K562 (cell line): Measurements from ENCODE around the gene RPUSD1. TPM values are rescaled to one million over a fixed set of nuclear protein-coding genes. Genes with fewer than 3 reads are reported as not detected.

Source experiments
- ATF1 ChIP-seq, 2 experiments: fragments of 450-650 bp in 1 of 2; IDR thresholded peaks; 2 replicates each; pipeline ENCODE4 v1.6.1; 2016; ENCODE audit warnings: missing compliant biosample characterization in 1 of 2, missing genetic modification characterization in 1 of 2
- BHLHE40 ChIP-seq: IDR thresholded peaks from 2 replicates; pipeline ENCODE4 v1.6.1; 2011; ENCODE audit warnings: low read length, improper control_type of control experiment
- E2F6 ChIP-seq, 2 experiments: IDR thresholded peaks; 2 replicates each; pipeline ENCODE4 v1.6.1; 2011; ENCODE audit warnings: borderline replicate concordance in 1 of 2, control low read depth in 1 of 2, low read depth in 1 of 2, low read length in 1 of 2, mild to moderate bottlenecking in 1 of 2, mixed read lengths in 1 of 2, moderate library complexity in 1 of 2; ENCODE audit not compliant: insufficient read depth in 1 of 2, insufficient read length in 1 of 2, poor library complexity in 1 of 2, severe bottlenecking in 1 of 2; ENCODE audit errors: extremely low read depth in 1 of 2
- HDAC6 ChIP-seq: IDR thresholded peaks from 2 replicates; pipeline ENCODE4 v1.6.1; 2012; ENCODE audit warnings: low read depth, mild to moderate bottlenecking, control low read depth, inconsistent platforms, low read length, moderate library complexity
- HLTF ChIP-seq: fragments of 450-650 bp; IDR thresholded peaks from 2 replicates; pipeline ENCODE4 v1.6.1; 2016
- HOXB6 ChIP-seq: fragments of 250-450 bp; sonication (Bioruptor Pico); IDR thresholded peaks from 2 replicates; pipeline ENCODE4 v1.5.1; 2022; ENCODE audit warnings: mild to moderate bottlenecking, borderline replicate concordance
- KLF13 ChIP-seq: fragments of 450-650 bp; IDR thresholded peaks from 2 replicates; pipeline ENCODE4 v1.6.1; 2016; ENCODE audit warnings: missing genetic modification characterization, low read depth, mild to moderate bottlenecking, missing compliant biosample characterization, moderate library complexity, borderline replicate concordance
- MBD2 ChIP-seq: sonication (generic); IDR thresholded peaks from 2 replicates; pipeline ENCODE4 v1.6.1; 2016; ENCODE audit warnings: low read depth, borderline replicate concordance
- MLLT1 ChIP-seq, 2 experiments: fragments of 450-650 bp; IDR thresholded peaks; 2 replicates each; pipeline ENCODE4 v1.6.1; 2016
- NFIC ChIP-seq: fragments of 450-650 bp; IDR thresholded peaks from 2 replicates; pipeline ENCODE4 v1.6.1; 2017; ENCODE audit warnings: mild to moderate bottlenecking, inconsistent platforms
- NFIX ChIP-seq: fragments of 250-450 bp; sonication (Bioruptor Pico); IDR thresholded peaks from 2 replicates; pipeline ENCODE4 v1.4.0; 2020; ENCODE audit warnings: low read depth, mild to moderate bottlenecking, moderate library complexity
- NFYB ChIP-seq: IDR thresholded peaks from 2 replicates; pipeline ENCODE4 v1.6.1; 2011; ENCODE audit warnings: mild to moderate bottlenecking, moderate library complexity; ENCODE audit not compliant: insufficient read length; ENCODE audit errors: extremely low read depth
- PHF21A ChIP-seq: fragments of 450-650 bp; IDR thresholded peaks from 2 replicates; pipeline ENCODE4 v1.6.1; 2017; ENCODE audit warnings: low read depth, borderline replicate concordance
- POLR2A ChIP-seq: fragments of 450-650 bp; conservative IDR thresholded peaks from 2 replicates; pipeline ENCODE4 v1.6.1; 2016
- RUNX1 ChIP-seq: sonication (generic); IDR thresholded peaks from 2 replicates; pipeline ENCODE4 v1.6.1; 2016; ENCODE audit warnings: antibody characterized with exemption, low read depth
- SMARCC2 ChIP-seq: fragments of 450-650 bp; IDR thresholded peaks from 2 replicates; pipeline ENCODE4 v1.6.1; 2017; ENCODE audit warnings: antibody characterized with exemption, moderate library complexity, mild to moderate bottlenecking, low read depth
- ZBTB26 ChIP-seq: fragments of 450-650 bp; formaldehyde crosslinking; IDR thresholded peaks from 2 replicates; pipeline ENCODE4 v1.4.0; 2022; ENCODE audit warnings: missing genetic modification characterization
- ZBTB33 ChIP-seq: sonication (generic); formaldehyde crosslinking; IDR thresholded peaks from 2 replicates; pipeline ENCODE4 v1.8.1; 2023; ENCODE audit warnings: mild to moderate bottlenecking, missing genetic modification reagents
- ZNF12 ChIP-seq: sonication (generic); formaldehyde crosslinking; IDR thresholded peaks from 2 replicates; pipeline ENCODE4 v1.4.0; 2020; ENCODE audit warnings: mild to moderate bottlenecking, missing genetic modification reagents
- ZNF174 ChIP-seq: fragments of 250-450 bp; sonication (Bioruptor Pico); IDR thresholded peaks from 2 replicates; pipeline ENCODE4 v1.4.0; 2020; ENCODE audit warnings: mild to moderate bottlenecking
- ZNF280B ChIP-seq: fragments of 250-450 bp; sonication (Bioruptor Pico); IDR thresholded peaks from 2 replicates; pipeline ENCODE4 v1.5.1; 2021; ENCODE audit warnings: mild to moderate bottlenecking
- polyA plus RNA-seq, 8 experiments: library from polyadenylated mRNA; depleted of rRNA in 4 of 8; stranded (reverse) in 5 of 8; unstranded in 3 of 8; fragments of >200 nt; fragmentation: Nextera tagmentation in 2 of 8; fragmentation: Illumina TruSeq in 1 of 8; extraction: Ambion mirVana in 2 of 8; extraction: Trizol in 1 of 8; gene quantifications; 2 replicates each; pipeline versions ENCODE4 v1.2.1 to v1.2.3, GENCODE V29; 2011 to 2014; ENCODE audit warnings: inconsistent platforms in 1 of 8, missing spikeins in 1 of 8
- total RNA-seq, 7 experiments: library from RNA; depleted of rRNA in 6 of 7; stranded (reverse); fragments of >200 nt in 6 of 7; fragmentation: Illumina TruSeq in 2 of 7; extraction: Trizol in 2 of 7; gene quantifications; 2 replicates each; pipeline versions ENCODE4 v1.2.1 to v1.2.3, GENCODE V29; 2011 to 2021; ENCODE audit warnings: low replicate concordance in 1 of 7

RPUSD1 gene
- total and polyA plus RNA-seq, 9 of the 15 experiments (the other 6 are each of a cell fraction or from before 2014, with no cell fraction given): 0.45 to 56.6 (median 12.0) TPM

GRCh38 chr16:788399-789126 lies 382 bp upstream of the RPUSD1 start, which contains the start of gene CHTF18 (continued):
- no peak for TF ChIP-seq PHF21A
- peak; percentile 48 for TF ChIP-seq NFYB
- TF ChIP-seq BHLHE40: peak; percentile 59
- TF ChIP-seq ZNF12 (CRISPR knock-in tag): peak; percentile 44; the same call in 1 of the 2 replicates
- TF ChIP-seq SMARCC2: no peak
- no peak for TF ChIP-seq KLF13 (tag)
- TF ChIP-seq MBD2: peak; percentile 46; the same call in 1 of the 2 replicates
- TF ChIP-seq NFIX (CRISPR knock-in tag): no peak
- TF ChIP-seq HOXB6 (CRISPR knock-in tag): no peak
- TF ChIP-seq E2F6 (IDR thresholded peaks at IDR 0.05; ENCODE audit: borderline replicate concordance in 1 of 2, extremely low read depth in 1 of 2, insufficient read depth in 1 of 2, insufficient read length in 1 of 2, low read depth in 1 of 2, low read length in 1 of 2, poor library complexity in 1 of 2, severe bottlenecking in 1 of 2): peak; percentile 78 to 89
- TF ChIP-seq HDAC6: no peak
- TF ChIP-seq NFIC: peak; percentile 77
- TF ChIP-seq POLR2A: peak; percentile 67; the same call in 1 of the 2 replicates
- 0 out of 2 replicates have a peak, but pooled peaks have one; percentile 31 for TF ChIP-seq HLTF
- no peak for TF ChIP-seq ZBTB33
- 0 out of 2 replicates have a peak, but pooled peaks have one; percentile 31 for TF ChIP-seq RUNX1
- TF ChIP-seq ZNF280B: no peak
- peak in 1 of 2 experiments; percentile 86; a peak in 2 of 4 replicates for TF ChIP-seq MLLT1 (IDR thresholded peaks at IDR 0.05)
- TF ChIP-seq ZBTB26 (CRISPR knock-in tag): no peak
- no peak for TF ChIP-seq ATF1 (CRISPR knock-in tag; IDR thresholded peaks at IDR 0.05)
- TF ChIP-seq ATF1 (tag; IDR thresholded peaks at IDR 0.05): 0 out of 2 replicates have a peak, but pooled peaks have one; percentile 36
- no peak for TF ChIP-seq ZNF174 (CRISPR knock-in tag)
